A549 (cell line): ENCODE results near the gene CTBP2. TPM values are rescaled to one million over a fixed set of nuclear protein-coding genes. Genes with fewer than 3 reads are reported as not detected.
"Not testable (repeated sequence)": the region's sequence is repeated elsewhere in the genome, so short reads cannot be mapped to it uniquely, and the experiment has no call there.

Experiments
- ATAC-seq, 2 experiments: fragments of 200-7000 bp in 1 of 2; fragments of >200 bp in 1 of 2; cut with Nextera tagmentation in 1 of 2; cut with Tn5 transposase in 1 of 2; 3 replicates each; pipeline versions ENCODE4 v1.8.0 to v1.9.1; 2018 to 2020; ENCODE audit warnings: mild to moderate bottlenecking in 1 of 2, moderate library complexity in 1 of 2
- CTCF ChIA-PET: fragments of 300-600 bp; sonication (Branson Sonifier 250); formaldehyde crosslinking; extraction: SDS; loops from one replicate; lab custom pipeline; 2021; ENCODE audit warnings: antibody characterized with exemption, inconsistent platforms; lab: Yijun Ruan, JAX
- POLR2A ChIA-PET: fragments of 350-600 bp; formaldehyde crosslinking; extraction: SDS; loops from one replicate; lab custom pipeline; 2021; ENCODE audit warnings: antibody characterized with exemption, inconsistent platforms; lab: Yijun Ruan, JAX
- DNase-seq, 2 experiments: peaks; one replicate each; pipeline versions ENCODE4 v3.0.0 to v3.0.0-alpha.2; 2011 to 2016; ENCODE audit warnings: low read depth in 1 of 2, low spot score in 1 of 2
- FAIRE-seq: peaks from 2 replicates; lab custom pipeline; 2011; peaks lifted over from hg19 to GRCh38; lab: Jason Lieb, UNC
- H3K27ac ChIP-seq, 2 experiments: fragments of >200 bp; sonication (Bioruptor Twin); formaldehyde crosslinking; 3 replicates each; pipeline ENCODE4 v1.5.1; 2016 to 2017
- H3K4me1 ChIP-seq: fragments of >200 bp; sonication (Bioruptor Twin); formaldehyde crosslinking; 3 replicates; pipeline ENCODE4 v1.6.1; 2016
- H3K4me2 ChIP-seq: fragments of >200 bp; sonication (Bioruptor Twin); formaldehyde crosslinking; 3 replicates; pipeline ENCODE4 v1.6.1; 2016
- H3K4me3 ChIP-seq: fragments of >200 bp; sonication (Bioruptor Twin); formaldehyde crosslinking; 3 replicates; pipeline ENCODE4 v1.5.1; 2016
- H3K9me3 ChIP-seq: fragments of >200 bp; sonication (Bioruptor Twin); formaldehyde crosslinking; 3 replicates; pipeline ENCODE4 v1.6.1; 2016
- CBX2 ChIP-seq: fragments of 200-600 bp; sonication (generic); IDR thresholded peaks from 2 replicates; pipeline ENCODE4 v1.6.1; 2016; ENCODE audit warnings: low read depth, mild to moderate bottlenecking, borderline replicate concordance
- ESRRA ChIP-seq: fragments of 150-350 bp; IDR thresholded peaks from 2 replicates; pipeline ENCODE4 v1.6.1; 2014; ENCODE audit warnings: mild to moderate bottlenecking, low read length, borderline replicate concordance
- FOSB ChIP-seq: fragments of 250-450 bp; sonication (Bioruptor Pico); IDR thresholded peaks from 2 replicates; pipeline ENCODE4 v1.5.0; 2020; ENCODE audit warnings: mild to moderate bottlenecking, moderate library complexity
- GATA3 ChIP-seq: IDR thresholded peaks from 2 replicates; pipeline ENCODE4 v1.6.1; 2012; ENCODE audit warnings: borderline replicate concordance
- HOXB13 ChIP-seq: fragments of 250-450 bp; sonication (Bioruptor Pico); IDR thresholded peaks from 2 replicates; pipeline ENCODE4 v1.5.0; 2020; ENCODE audit warnings: low read depth, mild to moderate bottlenecking, moderate library complexity
- KDM1A ChIP-seq: fragments of 200-600 bp; sonication (generic); IDR thresholded peaks from 2 replicates; pipeline ENCODE4 v1.6.1; 2016; ENCODE audit warnings: low read depth, mild to moderate bottlenecking
- MAZ ChIP-seq: fragments of 150-350 bp; IDR thresholded peaks from 2 replicates; pipeline ENCODE4 v1.6.1; 2014; ENCODE audit warnings: antibody characterized with exemption, low read depth, low read length, borderline replicate concordance
- NFE2L2 ChIP-seq: fragments of 150-350 bp; conservative IDR thresholded peaks from 2 replicates; pipeline ENCODE4 v1.6.1; 2014; ENCODE audit warnings: low read length
- NR3C1 ChIP-seq: fragments of >200 bp; sonication (Bioruptor Twin); formaldehyde crosslinking; IDR thresholded peaks from 3 replicates; pipeline ENCODE4 v1.6.1; 2017
- RNF2 ChIP-seq: fragments of 200-600 bp; sonication (generic); IDR thresholded peaks from 2 replicates; pipeline ENCODE4 v1.6.1; 2016; ENCODE audit warnings: low read depth, mild to moderate bottlenecking, antibody characterized with exemption, moderate library complexity, borderline replicate concordance
- SMC3 ChIP-seq: fragments of >200 bp; sonication (Bioruptor Twin); formaldehyde crosslinking; IDR thresholded peaks from 3 replicates; pipeline ENCODE4 v1.6.1; 2018; ENCODE audit warnings: inconsistent platforms
- TP53 ChIP-seq: fragments of 250-450 bp; sonication (Bioruptor Pico); IDR thresholded peaks from 2 replicates; pipeline ENCODE4 v1.5.0; 2021; ENCODE audit warnings: mild to moderate bottlenecking, moderate library complexity
- ZFP36 ChIP-seq: fragments of 450-650 bp; IDR thresholded peaks from 2 replicates; pipeline ENCODE4 v1.6.1; 2014; ENCODE audit warnings: borderline replicate concordance; ENCODE audit not compliant: partially characterized antibody
- WGBS: methylation state at CpG from one replicate; pipeline ENCODE4 v1.1.6; 2017; ENCODE audit errors: missing lambda C conversion rate; 5-methylcytosine and 5-hydroxymethylcytosine counted together
- polyA plus RNA-seq, 4 experiments: library from polyadenylated mRNA; depleted of rRNA in 3 of 4; stranded (reverse); fragments of >200 nt; fragmentation: RNase III in 1 of 4; extraction: RNeasy Plus Mini Kit Qiagen cat#74134 plus additional on column Dnase treatment in 1 of 4; gene quantifications; 2 replicates in 3 of 4; 3 replicates in 1 of 4; pipeline ENCODE4 v1.2.3, GENCODE V29; 2011 to 2017
- TF ChIP-seq, protein P1 (sequence below): fragments of 250-450 bp; sonication (Bioruptor Pico); IDR thresholded peaks from 2 replicates; pipeline ENCODE4 v1.5.0; 2020; ENCODE audit warnings: low read depth, mild to moderate bottlenecking, moderate library complexity
- TF ChIP-seq, protein P2 (sequence below): fragments of 200-600 bp; sonication (generic); IDR thresholded peaks from 2 replicates; pipeline ENCODE4 v1.6.1; 2016; ENCODE audit warnings: antibody characterized with exemption, mild to moderate bottlenecking, moderate library complexity
- TF ChIP-seq, protein P3 (sequence below): fragments of >200 bp; sonication (Bioruptor Twin); formaldehyde crosslinking; IDR thresholded peaks from 3 replicates; pipeline ENCODE4 v1.5.1; 2016

Gene CTBP2
- polyA plus RNA-seq, 2 of the 4 experiments (the other 2 are of a cell fraction), result 74.9 to 78.9 TPM

DNA sequence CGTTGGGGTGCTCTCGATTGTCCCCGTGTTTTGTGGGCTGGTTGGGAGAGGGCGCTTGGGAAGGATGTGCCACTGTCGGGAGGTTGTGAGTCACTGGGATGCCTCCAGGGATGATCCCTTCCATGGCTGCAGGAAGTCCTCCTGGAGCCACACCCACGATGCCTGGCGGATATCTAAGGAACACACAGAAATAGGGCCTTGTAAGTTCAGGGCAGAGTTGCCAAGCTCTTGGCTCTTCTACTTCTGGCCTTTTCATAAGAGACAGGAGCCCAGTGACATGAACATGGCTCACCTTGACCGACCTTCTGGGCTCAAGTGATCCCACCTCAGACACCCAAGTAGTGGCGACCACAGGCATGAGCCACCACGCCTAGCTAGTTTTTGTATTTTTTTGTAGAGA lies 170.8 kb downstream of the CTBP2 start:
- no peaks in the 10 kb centered on the region for H3K4me1 ChIP-seq
- ATAC-seq, result no peak
- H3K4me2 ChIP-seq, result no peak overlapping the region
- CTCF ChIA-PET, result no interaction called here
- H3K4me3 ChIP-seq, result no peak overlapping the region
- no peaks in the 10 kb centered on the region for H3K9me3 ChIP-seq
- TF ChIP-seq NR3C1 (no peak), MAZ (no peak), NFE2L2 (no peak)
- no peak overlapping the region for H3K27ac ChIP-seq
- WGBS, result 85% methylated on average over 10 of the region's 10 CpGs
- no peak for FAIRE-seq
- no peak for DNase-seq
- POLR2A ChIA-PET, result no interaction called here

DNA sequence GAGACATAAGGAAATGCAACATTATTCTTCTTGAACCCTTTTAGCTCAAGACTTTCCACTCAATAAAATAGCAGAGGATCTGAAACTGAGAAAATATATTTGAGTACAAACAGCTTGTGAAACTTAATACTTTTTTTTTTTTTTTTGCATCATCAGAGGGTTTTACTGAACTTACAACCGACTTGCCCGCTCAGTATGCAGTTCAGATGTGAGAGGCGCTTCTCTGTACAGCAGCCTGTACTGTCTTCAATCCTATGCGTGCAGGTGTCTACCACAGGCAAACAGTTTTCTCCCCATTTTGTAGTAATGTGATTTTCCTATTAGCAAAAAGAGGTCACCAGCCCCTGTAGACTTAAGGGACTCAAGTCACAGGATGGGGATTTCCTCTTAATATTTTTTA lies 171.6 kb downstream of the CTBP2 start:
- DNase-seq, H3K4me2 ChIP-seq, ATAC-seq, H3K27ac ChIP-seq, FAIRE-seq, CTCF ChIA-PET, POLR2A ChIA-PET, H3K4me1 ChIP-seq, H3K4me3 ChIP-seq, H3K9me3 ChIP-seq: not testable (repeated sequence)
- 99% methylated on average over 4 of the region's 4 CpGs for WGBS

DNA sequence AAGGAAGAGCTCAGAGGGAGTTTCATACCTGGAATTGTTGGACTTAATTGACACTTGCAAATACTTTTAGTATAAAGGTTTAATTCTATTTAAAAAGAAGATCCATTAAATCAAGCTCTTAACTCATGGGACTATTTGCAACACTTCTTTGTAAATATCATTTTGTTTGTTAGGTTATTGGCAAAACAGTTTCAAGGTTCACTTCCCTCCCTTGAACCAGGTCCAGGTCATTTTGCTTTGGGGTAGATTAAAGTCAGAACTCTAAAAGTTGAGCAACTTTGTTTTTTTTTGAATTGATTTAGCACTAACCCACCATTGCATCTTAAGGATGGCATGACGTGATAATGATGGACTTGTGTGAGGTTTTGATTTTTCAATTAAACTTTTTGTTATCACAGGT lies 172.6 kb downstream of the CTBP2 start:
- TF ChIP-seq SMC3 (no peak), CBX2 (no peak), RNF2 (no peak), ZFP36 (no peak), GATA3 (no peak), HOXB13 (no peak), TP53 (no peak), KDM1A (no peak), FOSB (CRISPR knock-in tag) (no peak), ESRRA (no peak)
- TF ChIP-seq, protein P1, sequence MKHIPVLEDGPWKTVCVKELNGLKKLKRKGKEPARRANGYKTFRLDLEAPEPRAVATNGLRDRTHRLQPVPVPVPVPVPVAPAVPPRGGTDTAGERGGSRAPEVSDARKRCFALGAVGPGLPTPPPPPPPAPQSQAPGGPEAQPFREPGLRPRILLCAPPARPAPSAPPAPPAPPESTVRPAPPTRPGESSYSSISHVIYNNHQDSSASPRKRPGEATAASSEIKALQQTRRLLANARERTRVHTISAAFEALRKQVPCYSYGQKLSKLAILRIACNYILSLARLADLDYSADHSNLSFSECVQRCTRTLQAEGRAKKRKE, result no peak
- TF ChIP-seq, protein P2, sequence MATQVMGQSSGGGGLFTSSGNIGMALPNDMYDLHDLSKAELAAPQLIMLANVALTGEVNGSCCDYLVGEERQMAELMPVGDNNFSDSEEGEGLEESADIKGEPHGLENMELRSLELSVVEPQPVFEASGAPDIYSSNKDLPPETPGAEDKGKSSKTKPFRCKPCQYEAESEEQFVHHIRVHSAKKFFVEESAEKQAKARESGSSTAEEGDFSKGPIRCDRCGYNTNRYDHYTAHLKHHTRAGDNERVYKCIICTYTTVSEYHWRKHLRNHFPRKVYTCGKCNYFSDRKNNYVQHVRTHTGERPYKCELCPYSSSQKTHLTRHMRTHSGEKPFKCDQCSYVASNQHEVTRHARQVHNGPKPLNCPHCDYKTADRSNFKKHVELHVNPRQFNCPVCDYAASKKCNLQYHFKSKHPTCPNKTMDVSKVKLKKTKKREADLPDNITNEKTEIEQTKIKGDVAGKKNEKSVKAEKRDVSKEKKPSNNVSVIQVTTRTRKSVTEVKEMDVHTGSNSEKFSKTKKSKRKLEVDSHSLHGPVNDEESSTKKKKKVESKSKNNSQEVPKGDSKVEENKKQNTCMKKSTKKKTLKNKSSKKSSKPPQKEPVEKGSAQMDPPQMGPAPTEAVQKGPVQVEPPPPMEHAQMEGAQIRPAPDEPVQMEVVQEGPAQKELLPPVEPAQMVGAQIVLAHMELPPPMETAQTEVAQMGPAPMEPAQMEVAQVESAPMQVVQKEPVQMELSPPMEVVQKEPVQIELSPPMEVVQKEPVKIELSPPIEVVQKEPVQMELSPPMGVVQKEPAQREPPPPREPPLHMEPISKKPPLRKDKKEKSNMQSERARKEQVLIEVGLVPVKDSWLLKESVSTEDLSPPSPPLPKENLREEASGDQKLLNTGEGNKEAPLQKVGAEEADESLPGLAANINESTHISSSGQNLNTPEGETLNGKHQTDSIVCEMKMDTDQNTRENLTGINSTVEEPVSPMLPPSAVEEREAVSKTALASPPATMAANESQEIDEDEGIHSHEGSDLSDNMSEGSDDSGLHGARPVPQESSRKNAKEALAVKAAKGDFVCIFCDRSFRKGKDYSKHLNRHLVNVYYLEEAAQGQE, result no peak
- TF ChIP-seq, protein P3, sequence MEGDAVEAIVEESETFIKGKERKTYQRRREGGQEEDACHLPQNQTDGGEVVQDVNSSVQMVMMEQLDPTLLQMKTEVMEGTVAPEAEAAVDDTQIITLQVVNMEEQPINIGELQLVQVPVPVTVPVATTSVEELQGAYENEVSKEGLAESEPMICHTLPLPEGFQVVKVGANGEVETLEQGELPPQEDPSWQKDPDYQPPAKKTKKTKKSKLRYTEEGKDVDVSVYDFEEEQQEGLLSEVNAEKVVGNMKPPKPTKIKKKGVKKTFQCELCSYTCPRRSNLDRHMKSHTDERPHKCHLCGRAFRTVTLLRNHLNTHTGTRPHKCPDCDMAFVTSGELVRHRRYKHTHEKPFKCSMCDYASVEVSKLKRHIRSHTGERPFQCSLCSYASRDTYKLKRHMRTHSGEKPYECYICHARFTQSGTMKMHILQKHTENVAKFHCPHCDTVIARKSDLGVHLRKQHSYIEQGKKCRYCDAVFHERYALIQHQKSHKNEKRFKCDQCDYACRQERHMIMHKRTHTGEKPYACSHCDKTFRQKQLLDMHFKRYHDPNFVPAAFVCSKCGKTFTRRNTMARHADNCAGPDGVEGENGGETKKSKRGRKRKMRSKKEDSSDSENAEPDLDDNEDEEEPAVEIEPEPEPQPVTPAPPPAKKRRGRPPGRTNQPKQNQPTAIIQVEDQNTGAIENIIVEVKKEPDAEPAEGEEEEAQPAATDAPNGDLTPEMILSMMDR, result no peak
- FAIRE-seq (no peak), ATAC-seq (no peak), DNase-seq (no peak)
- Histone ChIP-seq H3K9me3 (no peaks in the 10 kb centered on the region), H3K4me1 (no peaks in the 10 kb centered on the region), H3K27ac (no peak overlapping the region), H3K4me2 (no peak overlapping the region), H3K4me3 (no peak overlapping the region)
- POLR2A ChIA-PET, result no interaction called here
- 93% methylated on average over 1 of the region's 1 CpG for WGBS
- CTCF ChIA-PET, result interaction anchor here (1.5 kb wide), 1 partner anchor 17 kb away, joined by 3 read pairs; no protein-coding TSS in a partner anchor
